Kidney epithelial cell (primary cell): ENCODE results near the gene CITED2. TPM values are rescaled to one million over a fixed set of nuclear protein-coding genes. Genes with fewer than 3 reads are reported as not detected.
"Not testable (repeated sequence)": the region's sequence is repeated elsewhere in the genome, so short reads cannot be mapped to it uniquely, and the experiment has no call there.

ENCODE experiments used
- DNase-seq: peaks from one replicate; pipeline ENCODE4 v3.0.0-alpha.2; 2010; ENCODE audit warnings: low read depth
- H3K27me3 ChIP-seq: 2 replicates; pipeline ENCODE4 v1.6.0; 2011; ENCODE audit warnings: low read length; ENCODE audit not compliant: control insufficient read depth, insufficient read depth
- H3K36me3 ChIP-seq: 2 replicates; pipeline ENCODE4 v1.5.1; 2011; ENCODE audit warnings: low read length; ENCODE audit not compliant: control insufficient read depth, insufficient read depth
- H3K4me3 ChIP-seq: 2 replicates; pipeline ENCODE4 v1.5.1; 2011; ENCODE audit warnings: low read depth, mild to moderate bottlenecking, control low read depth, low read length
- CTCF ChIP-seq: IDR thresholded peaks from 2 replicates; pipeline ENCODE4 v1.5.1; 2011; ENCODE audit warnings: mild to moderate bottlenecking, moderate library complexity, low read length, control low read depth, inconsistent platforms; ENCODE audit not compliant: insufficient read depth, poor library complexity, severe bottlenecking
- total RNA-seq: library from RNA; depleted of rRNA; stranded (reverse); fragments of >200 nt; gene quantifications from 2 replicates; pipeline ENCODE4 v1.2.3, GENCODE V29; 2015

Gene CITED2
- total RNA-seq, 1 donor from 2014 or later: 74.2 TPM

GRCh38 chr6:139367810-139368351 is 6.6 kb downstream of the CITED2 start:
- Histone ChIP-seq H3K36me3 (no peaks in the 10 kb centered on the region), H3K4me3 (no peak overlapping the region), H3K27me3 (no peaks in the 10 kb centered on the region)
- DNase-seq: no peak
- no peak for TF ChIP-seq CTCF

- H3K4me3 ChIP-seq: no peak overlapping the region
- no peak for DNase-seq
- H3K27me3 ChIP-seq: no peaks in the 10 kb centered on the region
- no peak for TF ChIP-seq CTCF
- no peaks in the 10 kb centered on the region for H3K36me3 ChIP-seq
Measured at GRCh38 chr6:139364982-139365379, 9.5 kb downstream of the CITED2 start.

GRCh38 chr6:139364302-139364981 is 10.0 kb downstream of the CITED2 start:
- H3K4me3 ChIP-seq: no peak overlapping the region
- TF ChIP-seq CTCF: peak; percentile 35
- no peak for DNase-seq
- no peaks in the 10 kb centered on the region for H3K27me3 ChIP-seq
- no peaks in the 10 kb centered on the region for H3K36me3 ChIP-seq

- not testable (repeated sequence) for H3K4me3 ChIP-seq
Measured at GRCh38 chr6:139363797-139364196, 10.7 kb downstream of the CITED2 start.

GRCh38 chr6:139363123-139363522 is 11.3 kb downstream of the CITED2 start:
- not testable (repeated sequence) for DNase-seq, H3K4me3 ChIP-seq, H3K27me3 ChIP-seq, H3K36me3 ChIP-seq

More at GRCh38 chr6:139363797-139364196, 10.7 kb downstream of the CITED2 start:
- not testable (repeated sequence) for H3K36me3 ChIP-seq, DNase-seq, H3K27me3 ChIP-seq

GRCh38 chr6:139361211-139361610 is 13.2 kb downstream of the CITED2 start:
- H3K36me3 ChIP-seq: no peaks in the 10 kb centered on the region
- no peak for DNase-seq
- no peak overlapping the region for H3K4me3 ChIP-seq
- TF ChIP-seq CTCF: no peak
- H3K27me3 ChIP-seq: no peaks in the 10 kb centered on the region

- TF ChIP-seq CTCF: no peak
- Histone ChIP-seq H3K36me3 (no peaks in the 10 kb centered on the region), H3K27me3 (no peaks in the 10 kb centered on the region), H3K4me3 (no peak overlapping the region)
- DNase-seq: no peak
Measured at GRCh38 chr6:139356924-139357323, 17.5 kb downstream of the CITED2 start.
